Stimulated activated CD4-positive, alpha-beta T cell treated with anti-CD3 and anti-CD28 coated beads, Interleukin-2, amount 100 ng/mL, for 24 hours (primary cell): Measurements from ENCODE around the gene LBR.

Experiments used
- DNase-seq, 2 donors: peaks; one replicate each; pipeline ENCODE4 v3.0.0-alpha.2; 2020

Gene LBR

DNA sequence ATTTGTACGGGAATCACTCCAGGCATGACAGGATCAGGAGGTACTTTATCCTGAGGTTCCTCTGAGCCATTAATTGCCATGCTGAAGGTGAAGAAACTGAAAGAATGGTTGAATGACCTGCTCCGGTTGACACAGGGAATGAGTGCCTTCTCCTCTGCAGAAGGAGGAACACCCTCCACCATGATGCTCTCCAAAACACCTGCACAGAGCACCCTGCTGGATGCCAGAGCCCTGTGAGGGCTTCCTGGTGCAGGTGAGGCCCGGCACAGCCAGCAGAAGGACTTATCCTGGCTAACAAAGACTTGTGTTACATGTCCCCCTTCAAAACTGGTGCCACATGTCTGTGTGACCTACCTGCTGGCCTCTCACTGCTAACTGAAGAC lies 14.3 kb upstream of the LBR start:
- peak in 1 of 2 donors; percentile 16 for DNase-seq

DNA sequence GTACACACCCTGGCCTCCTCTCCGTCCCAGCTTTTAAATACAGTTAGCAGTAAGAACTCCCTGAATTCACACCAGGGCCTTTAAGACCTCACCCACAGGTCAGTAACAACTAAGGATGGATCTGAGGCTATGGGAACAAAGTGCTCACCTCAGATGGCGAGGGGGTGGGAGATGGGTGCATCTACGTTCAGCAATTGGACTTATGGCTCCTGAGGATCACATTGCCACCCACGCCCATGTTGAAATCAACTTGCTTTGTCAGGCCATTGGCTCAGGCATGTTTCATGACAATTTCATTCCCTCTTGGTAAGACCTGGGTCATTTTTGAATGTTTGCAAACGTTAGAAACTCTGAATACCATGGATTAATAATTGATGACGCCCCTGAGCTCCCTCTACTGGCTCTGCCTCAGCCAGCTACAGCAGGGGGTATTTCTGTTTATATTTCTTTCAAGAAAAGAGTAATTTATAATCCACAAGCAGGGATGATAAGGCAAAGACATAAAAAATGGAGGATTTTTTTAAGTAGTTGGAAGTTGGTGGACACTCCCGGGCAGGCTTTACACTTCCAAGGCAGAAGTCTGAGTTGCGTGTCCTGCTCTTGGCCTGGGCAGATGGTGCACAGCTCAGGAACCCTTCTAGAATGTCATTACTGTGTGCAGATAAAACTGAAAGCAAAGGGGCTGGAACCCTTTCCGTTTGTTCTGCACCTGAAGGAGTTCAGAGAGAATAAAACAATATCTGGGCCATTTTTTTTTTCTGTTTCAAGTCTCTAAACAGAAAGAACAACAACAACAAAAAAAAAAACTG lies 13.7 kb upstream of the LBR start:
- peak in 1 of 2 donors; percentile 15 for DNase-seq

DNA sequence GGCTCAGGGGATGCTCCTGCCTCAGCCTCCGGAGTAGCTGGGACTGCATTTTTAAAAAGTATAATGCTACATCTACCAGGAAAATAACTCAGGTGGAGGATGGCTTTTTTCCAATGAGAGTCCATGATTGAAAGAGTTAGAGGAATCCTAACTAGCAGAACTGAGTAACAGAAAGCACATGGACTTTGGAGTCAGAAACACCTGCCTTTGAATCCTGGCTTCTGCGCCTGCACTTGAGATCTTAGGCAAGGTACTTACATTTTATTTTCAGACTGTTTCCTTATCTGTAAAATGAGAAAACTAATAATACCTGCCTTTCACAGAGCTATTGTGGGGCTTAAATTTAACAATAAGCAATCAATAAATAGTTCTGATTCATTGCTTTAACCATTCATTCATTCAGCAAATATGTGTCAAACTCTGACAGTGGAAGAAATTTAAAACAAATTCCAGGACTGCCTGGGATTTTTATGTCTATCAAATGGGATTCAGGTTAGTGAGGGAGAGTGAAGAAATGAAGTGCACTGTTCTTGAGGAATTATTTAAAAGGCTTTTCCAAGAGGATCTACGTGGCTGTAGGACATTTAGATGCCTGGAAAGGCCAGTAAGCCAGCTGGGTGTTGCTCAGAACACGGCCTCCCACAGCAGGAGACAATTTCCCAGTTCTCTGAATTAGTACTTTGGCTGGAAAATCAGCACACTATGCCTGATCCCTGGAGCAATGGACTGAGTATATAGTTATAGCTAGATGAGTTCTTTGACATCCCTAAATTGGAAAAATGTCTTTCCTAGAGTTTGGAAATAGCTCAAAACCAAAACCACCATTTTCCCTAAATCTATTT lies 12.8 kb upstream of the LBR start:
- no peak for DNase-seq

DNA sequence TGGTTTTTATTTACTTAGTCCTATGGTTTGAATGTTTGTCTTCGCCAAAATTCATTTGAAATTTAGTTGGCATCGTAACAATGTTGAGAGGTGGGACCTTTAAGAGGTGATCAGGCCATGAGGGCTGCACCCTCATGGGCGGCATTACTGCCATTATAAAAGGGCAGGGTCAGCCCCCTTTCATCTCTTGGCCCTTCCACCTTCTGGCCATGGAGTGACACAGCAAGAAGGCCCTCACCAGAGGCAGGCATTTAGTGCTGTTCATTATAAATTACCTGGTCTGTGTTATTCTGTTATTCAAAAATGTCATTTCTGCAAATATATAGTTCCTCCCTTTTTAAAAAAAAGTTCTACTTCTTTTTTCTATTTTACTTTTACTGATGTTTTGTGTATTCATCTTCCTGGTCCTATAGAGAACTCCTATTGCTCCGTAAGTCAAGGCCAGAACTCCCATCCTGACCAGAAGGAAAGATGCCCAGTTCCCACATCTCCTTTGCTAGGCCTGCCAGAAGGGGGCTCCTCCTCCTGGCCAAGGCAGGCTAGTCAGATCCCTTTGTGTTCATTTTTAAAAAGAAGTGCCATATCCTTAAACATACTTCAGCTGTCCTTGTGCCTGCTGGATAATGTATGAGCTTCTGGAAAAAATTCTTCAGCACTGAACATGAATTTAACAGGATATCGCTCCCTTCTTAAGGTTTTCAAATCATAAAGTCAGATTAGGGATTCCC lies 10.0 kb upstream of the LBR start:
- DNase-seq, result no peak

DNA sequence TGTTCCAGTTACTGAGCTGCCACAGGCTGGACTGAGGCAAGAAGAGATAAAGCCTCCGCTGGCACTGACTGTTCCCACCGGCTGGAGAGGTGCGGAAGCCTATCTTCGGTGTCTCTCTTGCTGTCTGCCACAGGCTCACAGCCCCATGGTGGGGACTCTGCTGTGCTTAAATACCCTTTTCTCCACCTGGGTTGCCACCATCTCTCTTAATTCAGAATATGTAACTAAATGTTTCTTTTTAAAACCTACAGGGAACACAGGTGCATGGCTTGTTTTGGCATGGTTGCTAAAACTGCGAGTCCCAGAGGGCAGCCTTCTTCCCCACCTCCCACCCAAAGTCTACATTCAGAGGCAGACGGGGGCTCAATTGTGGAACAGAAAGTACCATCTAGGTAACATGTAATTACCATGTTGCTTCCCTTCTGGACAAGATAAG lies 8.1 kb upstream of the LBR start:
- no peak for DNase-seq

DNA sequence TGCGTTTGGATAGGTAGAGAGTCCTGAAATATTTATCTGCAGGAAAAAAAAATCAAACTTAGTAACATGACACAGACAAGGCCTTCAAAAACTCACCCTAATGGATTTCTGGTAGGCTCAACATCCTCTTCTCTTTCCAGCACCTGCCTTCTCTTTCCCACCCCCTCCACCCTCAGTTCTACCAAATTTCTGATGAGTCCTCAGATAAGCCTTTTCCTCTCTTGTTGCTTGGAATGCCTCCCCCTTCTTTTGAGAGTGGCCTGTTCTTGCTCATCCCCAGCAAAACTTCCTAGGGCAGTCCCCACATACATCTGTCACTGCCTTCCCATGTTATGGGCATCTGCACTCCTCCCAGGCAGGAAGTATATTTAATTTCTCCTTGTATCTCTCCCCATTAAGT lies 7.6 kb upstream of the LBR start:
- no peak for DNase-seq

DNA sequence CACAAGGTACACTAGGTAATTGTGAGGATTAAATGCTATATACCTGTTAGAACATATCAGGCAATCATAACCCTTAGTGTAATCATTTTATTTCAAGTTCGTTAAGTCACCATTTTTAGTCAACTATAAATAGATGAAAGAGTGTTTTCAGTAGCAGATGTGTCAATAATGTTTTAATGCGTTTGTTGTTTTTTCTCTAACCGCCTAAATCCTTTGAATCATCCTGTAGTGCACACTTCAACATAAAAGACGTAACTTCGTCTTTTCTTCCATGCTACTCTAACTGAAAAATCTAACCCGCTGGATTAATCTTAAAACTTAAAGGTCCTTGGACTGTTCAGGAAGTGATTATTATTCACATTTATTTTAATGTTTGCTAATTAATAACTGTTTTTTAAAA lies 7.2 kb upstream of the LBR start:
- no peak for DNase-seq

DNA sequence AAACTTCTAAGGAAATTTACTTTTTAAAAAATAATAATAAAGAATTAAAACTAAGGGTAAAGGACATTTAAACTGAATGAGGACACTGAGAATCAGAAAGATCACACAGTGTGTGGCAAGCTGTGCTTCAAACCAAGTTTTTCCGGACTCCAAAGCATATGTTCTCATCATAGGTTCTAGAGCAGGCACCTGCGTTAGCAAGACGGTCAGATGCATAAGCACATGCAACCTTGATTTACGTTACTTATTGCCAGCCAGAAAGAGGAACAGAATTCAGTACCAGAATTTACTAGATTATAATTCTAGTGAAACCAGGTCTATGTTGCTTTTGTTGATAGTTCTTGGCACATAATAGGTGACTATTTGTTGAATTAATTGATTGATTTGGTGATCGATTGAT lies 6.2 kb upstream of the LBR start:
- DNase-seq, result no peak

DNA sequence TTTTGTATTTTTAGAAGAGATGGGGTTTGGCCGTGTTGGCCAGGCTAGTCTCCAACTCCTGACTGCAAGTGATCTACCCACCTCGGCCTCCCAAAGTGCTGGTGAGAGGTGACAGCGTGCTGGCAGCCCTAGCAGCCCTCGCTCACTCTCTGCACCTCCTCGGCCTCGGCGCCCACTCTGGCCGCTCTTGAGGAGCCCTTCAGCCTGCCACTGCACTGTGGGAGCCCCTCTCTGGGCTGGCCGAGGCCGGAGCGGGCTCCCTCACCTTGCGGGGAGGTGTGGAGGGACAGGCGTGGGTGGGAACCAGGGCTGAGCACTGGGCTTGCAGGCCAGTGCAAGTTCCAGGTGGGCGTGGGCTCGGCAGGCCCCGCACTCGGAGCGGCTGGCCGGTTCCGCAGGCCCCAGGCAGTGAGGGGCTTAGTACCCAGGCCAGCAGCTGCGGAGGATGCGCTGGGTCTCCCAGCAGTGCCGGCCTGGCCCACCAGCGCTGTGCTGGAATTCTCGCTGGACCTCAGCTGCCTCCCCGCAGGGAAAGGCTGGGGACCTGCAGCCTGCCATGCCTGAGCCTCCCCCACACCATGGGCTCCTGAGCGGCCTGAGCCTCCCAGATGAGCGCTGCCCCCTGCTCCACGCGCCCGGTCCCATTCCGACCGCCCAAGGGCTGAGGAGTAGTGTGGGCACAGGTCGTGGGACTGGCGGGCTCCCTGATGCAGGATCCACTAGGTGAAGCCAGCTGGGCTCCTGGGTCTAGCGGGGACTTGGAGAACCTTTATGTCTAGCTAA lies 3.4 kb upstream of the LBR start:
- DNase-seq, result no peak

DNA sequence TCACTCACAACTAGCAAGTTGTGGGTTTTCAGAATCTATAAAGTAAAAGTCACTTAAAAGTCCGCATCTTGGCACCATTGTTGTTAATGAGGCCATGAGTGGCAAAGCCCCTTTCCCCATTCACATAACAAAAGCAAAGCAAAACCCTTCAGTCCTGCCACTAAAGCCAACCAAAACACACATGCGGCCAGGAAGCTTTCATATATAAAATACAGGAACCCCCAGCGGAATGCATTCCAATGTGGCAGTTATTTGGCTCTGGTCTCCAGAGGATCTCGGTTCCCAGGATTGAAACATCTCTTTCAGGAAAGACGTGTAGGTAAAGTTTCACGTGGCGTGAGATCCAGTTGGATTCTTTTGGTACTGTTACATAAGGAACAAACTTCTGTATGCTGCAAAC lies 2.5 kb upstream of the LBR start:
- DNase-seq, result no peak

DNA sequence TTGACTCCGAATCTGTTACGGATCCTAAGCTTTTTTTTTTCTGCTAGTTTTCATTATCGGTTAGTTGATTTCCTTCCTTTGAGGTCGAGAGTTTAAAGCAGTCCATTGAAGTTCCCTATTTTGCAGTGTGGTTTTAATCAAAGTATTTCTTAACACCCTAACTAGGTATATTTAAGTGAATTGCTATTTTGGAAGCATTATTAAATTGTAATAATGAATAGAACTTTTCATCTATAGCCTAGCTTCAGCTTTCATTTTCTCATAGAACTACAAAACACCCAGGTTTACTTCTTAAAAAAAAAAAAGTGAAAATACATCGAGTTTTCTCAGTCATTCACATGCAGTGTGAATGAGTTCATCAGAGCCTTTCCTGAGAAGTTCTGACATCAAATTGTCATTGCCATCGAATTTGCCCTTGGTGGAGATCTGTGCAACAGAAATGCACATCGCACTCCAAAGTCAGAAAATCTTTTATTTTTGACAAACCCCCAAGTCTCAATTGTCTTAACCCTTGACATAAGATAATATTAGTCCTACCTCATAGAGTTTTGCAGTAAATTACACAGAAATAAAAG lies 1.1 kb upstream of the LBR start:
- no peak for DNase-seq

DNA sequence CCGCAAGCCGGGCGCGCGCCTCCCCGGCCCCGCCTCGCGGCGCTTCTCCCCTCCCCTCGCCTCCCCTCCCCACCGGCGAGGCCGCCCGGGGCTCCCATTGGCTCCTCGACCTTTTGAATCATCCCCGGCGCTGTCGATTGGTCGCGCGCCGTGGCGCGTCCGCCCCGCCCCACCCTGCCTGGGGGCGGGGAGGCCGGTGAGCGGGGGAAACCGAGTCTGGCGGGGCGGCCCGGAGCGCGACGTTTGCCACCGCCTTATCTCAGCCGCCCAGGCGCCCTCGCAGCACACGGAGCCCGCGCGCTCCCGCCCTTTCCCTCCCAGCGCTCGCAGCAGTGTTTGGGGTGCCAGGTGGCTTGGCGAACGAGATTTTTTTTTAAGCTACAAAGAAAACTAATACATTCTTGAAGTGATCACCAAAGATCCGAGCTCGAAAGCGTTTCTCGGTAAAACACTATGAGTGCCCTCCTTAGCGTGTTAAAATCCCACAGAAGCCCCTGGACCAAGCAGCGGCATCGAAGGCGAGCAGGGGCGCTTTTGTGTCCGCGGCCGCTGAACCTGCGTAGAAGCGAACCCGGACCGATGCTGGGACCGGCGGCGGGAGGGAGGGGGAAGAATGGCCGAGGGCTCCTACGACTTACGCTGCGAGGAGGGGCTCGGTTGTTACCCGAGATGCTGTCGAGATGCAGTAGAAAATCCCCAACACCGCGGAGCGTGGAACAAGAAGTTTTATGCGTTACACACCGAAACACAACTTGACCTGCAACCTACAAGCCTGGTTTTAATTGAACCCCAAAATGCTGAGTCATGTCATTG lies 436 bp upstream of the LBR start:
- peak; percentile 90 for DNase-seq

DNA sequence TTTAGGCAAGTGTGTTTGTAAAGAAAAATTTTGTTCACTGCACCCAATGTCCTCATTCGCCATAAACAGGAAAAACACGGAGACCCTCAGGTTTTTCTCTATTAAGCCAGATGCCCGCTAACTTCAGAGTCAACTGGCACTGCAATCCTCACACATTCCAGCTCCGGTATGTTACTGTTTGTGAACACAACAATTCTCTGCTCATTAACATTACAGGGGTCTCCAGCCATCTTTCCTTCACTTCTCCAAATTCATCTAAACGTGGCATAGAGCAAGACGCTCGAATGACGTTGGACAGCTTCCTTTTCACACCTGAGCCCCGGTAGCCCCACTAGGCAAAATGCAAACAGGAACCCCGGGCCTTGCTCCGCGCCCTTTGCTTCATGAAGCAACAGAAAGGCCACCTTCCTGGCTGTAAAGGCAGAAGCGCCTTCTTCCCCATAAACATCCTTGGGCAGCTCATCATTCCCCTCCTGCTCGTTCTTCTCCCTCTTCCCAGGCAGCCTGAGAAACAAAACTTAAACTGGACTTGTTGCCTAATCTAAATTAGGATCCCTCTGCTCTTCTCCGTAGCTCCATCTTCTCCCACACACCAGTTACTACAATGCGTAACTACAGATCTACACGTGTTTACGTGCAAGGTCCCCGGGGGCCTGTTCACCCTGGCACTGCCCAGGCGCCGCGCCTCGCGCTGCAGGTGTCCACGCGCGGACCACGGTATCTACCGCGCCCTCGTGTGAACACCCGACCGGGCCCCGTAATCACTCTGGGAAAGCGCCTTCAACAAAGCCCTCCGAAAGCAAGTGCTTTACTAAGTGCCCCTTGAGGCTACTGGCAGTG lies 1.2 kb downstream of the LBR start:
- peak in 1 of 2 donors; percentile 40 for DNase-seq

DNA sequence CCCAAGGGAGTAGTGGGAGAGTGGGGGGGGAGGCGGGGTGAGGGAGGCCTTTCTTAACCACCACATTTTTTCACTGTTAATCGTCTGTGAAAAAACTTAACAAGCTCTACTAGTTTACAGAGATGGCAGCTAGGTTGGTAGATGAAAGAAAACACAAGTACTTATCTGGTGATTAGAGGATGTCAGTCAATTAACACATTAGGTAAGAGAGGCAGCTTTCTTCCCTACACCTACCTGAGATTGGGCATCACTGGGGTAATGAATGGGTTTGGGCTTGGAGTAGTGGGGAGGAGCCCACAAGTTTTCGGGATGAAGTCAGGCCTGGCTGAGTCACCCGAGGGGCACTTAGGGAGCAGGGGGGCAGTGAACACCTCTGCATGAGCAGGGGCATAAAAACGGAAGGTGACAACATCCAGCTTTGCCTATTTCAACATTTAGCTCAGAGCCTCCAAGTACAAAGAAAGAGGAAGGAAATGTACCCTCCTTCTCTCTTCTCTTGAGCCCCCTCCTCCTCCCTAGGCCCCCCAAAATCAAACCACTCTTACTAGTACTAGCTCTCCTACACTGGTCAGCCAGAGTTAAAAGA lies 2.5 kb downstream of the LBR start:
- DNase-seq, result no peak

DNA sequence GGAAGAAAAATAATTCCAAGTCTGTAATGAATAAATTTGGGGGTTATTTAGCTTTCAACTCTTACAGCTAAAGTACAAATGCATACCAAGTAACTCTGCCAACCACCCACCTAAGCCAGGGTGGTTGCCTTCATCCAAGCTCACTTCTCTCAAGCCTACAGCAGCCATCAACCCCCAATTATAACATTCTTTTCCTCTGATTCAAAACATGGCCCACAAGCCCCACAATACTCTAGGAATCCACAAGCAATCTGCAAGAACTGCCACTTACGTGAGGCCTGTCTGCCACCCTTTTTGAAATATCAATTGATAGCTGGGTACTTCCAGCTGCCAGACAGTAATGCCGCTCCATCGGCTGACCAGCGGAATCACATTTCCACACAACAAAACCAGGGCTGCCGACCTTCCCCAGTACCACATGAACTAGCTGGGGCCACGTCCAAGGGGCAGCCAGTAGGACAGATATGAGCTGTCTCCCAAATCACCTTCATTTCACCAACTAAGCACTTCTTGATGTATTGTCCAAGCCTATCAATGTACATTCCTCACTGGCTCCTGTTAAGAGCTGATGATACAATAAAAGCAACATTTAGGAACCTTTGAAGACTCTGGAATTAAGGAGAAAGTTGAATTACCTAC lies 3.2 kb downstream of the LBR start:
- DNase-seq, result no peak

DNA sequence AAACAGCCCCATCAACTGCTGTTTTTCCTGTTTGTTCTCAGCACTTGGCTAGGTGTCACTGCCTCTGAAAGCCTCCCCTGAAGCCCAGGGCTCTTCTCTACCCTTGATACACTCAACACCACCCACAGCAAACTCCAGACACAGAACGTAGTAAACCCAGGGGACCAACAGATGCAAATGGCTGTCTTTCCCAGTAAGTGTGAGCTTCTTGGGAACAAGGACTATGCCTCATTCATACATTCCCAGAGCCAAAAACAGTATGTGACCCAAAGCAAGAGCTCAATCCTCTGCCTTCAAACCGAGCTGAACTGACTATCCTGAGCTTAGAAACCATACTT lies 4.4 kb downstream of the LBR start:
- no peak for DNase-seq

DNA sequence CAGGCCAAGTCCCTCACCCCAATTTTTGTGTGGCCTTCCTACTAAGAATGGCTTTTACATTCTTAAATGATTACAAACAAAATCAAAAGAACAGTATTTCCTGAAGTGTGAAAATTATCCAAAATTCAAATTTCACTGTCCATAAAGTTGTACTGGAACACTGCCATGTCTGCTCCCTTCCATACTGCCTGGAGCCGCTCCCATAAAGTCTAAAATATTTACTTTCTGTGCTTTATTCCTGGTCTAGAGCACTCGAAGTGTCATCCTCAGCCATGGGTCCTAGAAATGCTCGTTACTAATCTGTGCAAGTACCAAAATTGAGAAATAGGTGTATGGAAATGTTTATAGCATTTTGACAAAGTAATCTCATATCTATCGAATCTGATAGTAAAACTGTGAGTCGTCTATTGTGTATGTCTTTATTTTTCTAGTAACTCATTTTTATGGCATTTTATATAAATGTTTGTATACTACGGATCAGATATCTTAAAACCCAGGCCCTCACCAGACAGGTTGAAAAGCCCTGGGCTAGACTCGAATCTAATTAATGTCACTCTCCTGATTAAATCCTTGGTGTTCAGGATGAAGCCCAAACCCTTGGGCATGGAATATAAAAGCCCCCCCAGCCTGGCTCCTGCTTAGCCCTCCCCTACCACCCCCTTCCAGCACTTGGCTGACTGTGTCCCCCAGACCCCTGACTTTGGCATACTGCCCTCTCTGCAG lies 4.9 kb downstream of the LBR start:
- DNase-seq, result no peak

DNA sequence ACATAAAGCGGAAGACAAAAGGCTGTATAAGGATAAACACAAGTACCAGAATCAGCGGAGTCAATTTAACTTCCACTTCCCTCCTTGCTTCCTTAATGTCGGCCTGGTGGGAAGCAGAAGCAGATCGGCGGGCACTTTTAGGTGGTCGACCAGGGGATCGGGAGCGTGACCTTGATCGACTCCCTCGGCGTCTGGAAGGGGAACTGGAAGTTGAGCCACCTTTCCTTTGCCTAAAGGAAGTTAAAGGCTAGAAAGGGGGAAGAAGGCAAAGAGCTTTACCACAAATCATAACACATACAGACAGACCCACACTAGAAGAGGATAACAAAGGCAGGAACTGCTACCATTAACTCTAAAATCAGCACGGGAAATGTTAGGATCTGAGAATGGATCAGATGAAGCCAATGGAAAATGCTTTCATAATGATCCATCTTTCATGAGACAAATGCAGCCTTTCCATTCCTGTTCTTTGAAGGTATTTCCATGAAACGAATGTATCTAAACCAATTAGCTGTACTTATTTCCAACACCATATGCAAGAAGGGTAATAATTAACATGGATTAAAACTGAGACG lies 5.7 kb downstream of the LBR start:
- no peak for DNase-seq

DNA sequence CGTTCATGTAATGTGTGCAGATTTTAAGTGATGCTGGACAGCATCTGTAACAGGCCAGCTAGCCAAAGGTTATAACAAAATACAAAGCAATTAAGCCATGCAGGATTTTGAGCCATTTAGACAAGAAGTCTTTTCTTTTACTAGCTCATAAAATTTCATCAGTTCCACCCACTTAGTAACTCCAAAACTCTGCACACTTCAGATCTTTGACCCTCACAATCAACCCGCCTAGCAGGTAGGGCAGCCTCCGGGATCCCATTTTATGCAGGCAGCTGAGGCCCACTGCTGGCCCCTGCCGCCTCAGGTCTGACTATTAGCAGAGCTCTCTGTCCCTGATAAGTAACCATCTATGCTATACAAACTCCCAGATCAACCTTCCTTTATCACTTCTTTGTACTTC lies 9.2 kb downstream of the LBR start:
- DNase-seq, result no peak
